HG02588 (cell line): ENCODE data around the gene NRAS.
"Not testable (repeated sequence)": the region's sequence is repeated elsewhere in the genome, so short reads cannot be mapped to it uniquely, and the experiment has no call there.

Experiments used
- ATAC-seq: cut with Tn5 transposase; IDR thresholded peaks from one replicate; pipeline ENCODE4 v1.9.1; 2021; ENCODE audit warnings: mild to moderate bottlenecking, moderate library complexity; ENCODE audit not compliant: unreplicated experiment

Gene NRAS

GRCh38 chr1:114716304-114717170, at the start of gene NRAS:
TSS of gene NRAS (minus strand) at chr1:114716771. CDS start at chr1:114716160, 611 bp downstream.
- peak; percentile 94 for ATAC-seq

- ATAC-seq, result no peak
These were observed 48.1 kb upstream of the NRAS start for GRCh38 chr1:114764689-114765088.

GRCh38 chr1:114758256-114758832, 41.8 kb upstream of the NRAS start:
- no peak for ATAC-seq

- ATAC-seq, result peak; percentile 85
These were observed 41.1 kb upstream of the NRAS start, which contains the start of gene CSDE1 for GRCh38 chr1:114757455-114758255. TSS of gene CSDE1 (minus strand) at chr1:114757984. CDS start at chr1:114739890, 18,094 bp downstream.

GRCh38 chr1:114756949-114757454, 40.4 kb upstream of the NRAS start:
- no peak for ATAC-seq

GRCh38 chr1:114756009-114756892, 39.7 kb upstream of the NRAS start:
- peak; percentile 40 for ATAC-seq

GRCh38 chr1:114755006-114755931, 38.7 kb upstream of the NRAS start:
- no peak for ATAC-seq

GRCh38 chr1:114753702-114754101, 37.1 kb upstream of the NRAS start:
- not testable (repeated sequence) for ATAC-seq

GRCh38 chr1:114753143-114753542, 36.6 kb upstream of the NRAS start:
- no peak for ATAC-seq

GRCh38 chr1:114750780-114751179, 34.2 kb upstream of the NRAS start:
- no peak for ATAC-seq

- ATAC-seq, result no peak
These were observed 33.3 kb upstream of the NRAS start for GRCh38 chr1:114749835-114750234.

GRCh38 chr1:114746450-114747121, 30.0 kb upstream of the NRAS start:
- no peak for ATAC-seq

GRCh38 chr1:114745291-114745690, 28.7 kb upstream of the NRAS start:
- ATAC-seq, result no peak

- no peak for ATAC-seq
These were observed 25.6 kb upstream of the NRAS start for GRCh38 chr1:114741963-114742746.

GRCh38 chr1:114740331-114740730, 23.8 kb upstream of the NRAS start:
- ATAC-seq, result no peak

GRCh38 chr1:114737314-114737849, 20.8 kb upstream of the NRAS start:
- no peak for ATAC-seq

- ATAC-seq, result no peak
These were observed 18.9 kb upstream of the NRAS start for GRCh38 chr1:114735479-114735878.

GRCh38 chr1:114729782-114730181, 13.2 kb upstream of the NRAS start:
- no peak for ATAC-seq
